ENCODE results near the gene EIF2AK3.
"Not testable (repeated sequence)": the region's sequence is repeated elsewhere in the genome, so short reads cannot be mapped to it uniquely, and the experiment has no call there.

The EIF2AK3 gene

DNA sequence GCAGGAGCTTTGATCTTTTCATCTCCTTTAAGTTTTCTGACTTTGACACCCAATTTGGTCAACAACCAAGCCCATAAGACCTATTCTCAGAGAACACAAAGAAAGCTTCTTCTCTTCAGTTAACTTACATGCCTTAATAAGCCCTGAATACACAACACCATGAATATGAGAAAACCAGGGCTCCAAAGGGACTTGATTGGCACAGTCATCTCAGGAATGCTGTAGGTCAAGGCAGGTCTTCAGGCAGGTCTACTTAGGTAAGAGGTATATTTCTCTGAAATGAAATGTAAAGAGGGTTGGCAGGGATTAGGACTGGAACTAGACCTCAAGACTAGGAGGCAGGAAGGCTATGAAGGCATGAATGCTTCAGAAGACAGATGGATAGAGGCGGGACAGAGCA lies 24.4 kb upstream of the EIF2AK3 start:
- no peak overlapping the region for H3K27ac ChIP-seq
- TF ChIP-seq, protein P1, sequence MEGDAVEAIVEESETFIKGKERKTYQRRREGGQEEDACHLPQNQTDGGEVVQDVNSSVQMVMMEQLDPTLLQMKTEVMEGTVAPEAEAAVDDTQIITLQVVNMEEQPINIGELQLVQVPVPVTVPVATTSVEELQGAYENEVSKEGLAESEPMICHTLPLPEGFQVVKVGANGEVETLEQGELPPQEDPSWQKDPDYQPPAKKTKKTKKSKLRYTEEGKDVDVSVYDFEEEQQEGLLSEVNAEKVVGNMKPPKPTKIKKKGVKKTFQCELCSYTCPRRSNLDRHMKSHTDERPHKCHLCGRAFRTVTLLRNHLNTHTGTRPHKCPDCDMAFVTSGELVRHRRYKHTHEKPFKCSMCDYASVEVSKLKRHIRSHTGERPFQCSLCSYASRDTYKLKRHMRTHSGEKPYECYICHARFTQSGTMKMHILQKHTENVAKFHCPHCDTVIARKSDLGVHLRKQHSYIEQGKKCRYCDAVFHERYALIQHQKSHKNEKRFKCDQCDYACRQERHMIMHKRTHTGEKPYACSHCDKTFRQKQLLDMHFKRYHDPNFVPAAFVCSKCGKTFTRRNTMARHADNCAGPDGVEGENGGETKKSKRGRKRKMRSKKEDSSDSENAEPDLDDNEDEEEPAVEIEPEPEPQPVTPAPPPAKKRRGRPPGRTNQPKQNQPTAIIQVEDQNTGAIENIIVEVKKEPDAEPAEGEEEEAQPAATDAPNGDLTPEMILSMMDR (conservative IDR thresholded peaks at IDR 0.05) = no peak
- TF ChIP-seq ZFX (IDR thresholded peaks at IDR 0.05) = no peak

DNA sequence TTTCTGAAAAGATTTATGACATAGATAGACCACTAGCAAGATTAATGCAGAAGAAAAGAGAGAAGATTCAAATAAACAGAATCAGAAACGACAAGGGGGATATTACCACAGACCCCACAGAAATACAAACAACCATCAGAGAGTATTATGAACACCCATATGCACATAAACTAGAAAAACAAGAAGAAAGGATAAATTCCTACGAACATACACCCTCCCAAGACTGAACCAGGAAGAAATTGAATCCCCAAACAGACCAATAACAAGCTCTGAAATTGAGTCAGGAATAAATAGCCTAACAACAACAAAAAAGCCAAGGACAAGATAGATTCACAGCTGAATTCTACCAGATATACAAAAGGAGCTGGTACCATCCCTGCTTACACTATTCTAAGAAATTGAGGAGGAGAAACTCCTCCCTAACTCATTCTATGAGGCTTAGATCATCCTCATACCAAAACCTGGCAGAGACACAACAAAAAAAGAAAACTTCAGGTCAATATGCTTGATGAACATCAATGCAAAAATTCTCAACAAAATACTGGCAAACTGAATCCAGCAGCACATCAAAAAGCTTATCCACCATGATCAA lies 18.1 kb upstream of the EIF2AK3 start:
- not testable (repeated sequence) for H3K27ac ChIP-seq

DNA sequence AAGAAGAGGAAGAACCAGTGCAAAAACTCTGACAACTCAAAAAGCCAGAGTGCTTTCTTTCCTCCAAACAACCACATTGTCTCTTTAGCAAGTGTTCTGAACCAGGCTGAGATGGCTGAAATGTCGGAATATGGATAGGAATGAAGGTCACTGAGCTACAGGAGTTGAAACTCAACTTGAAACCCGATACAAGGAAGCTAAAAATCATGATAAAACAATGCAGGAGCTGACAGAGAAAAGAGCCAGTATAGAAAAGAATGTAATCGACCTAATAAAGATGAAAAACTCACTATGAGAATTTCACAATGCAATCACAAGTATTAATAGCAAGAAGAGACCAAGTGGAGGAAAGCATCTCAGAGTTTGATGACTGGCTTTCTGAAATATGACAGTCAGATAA lies 15.0 kb upstream of the EIF2AK3 start:
- no peak overlapping the region for H3K27ac ChIP-seq
- TF ChIP-seq, protein P1 (conservative IDR thresholded peaks at IDR 0.05) = no peak
- no peak for TF ChIP-seq ZFX (IDR thresholded peaks at IDR 0.05)

DNA sequence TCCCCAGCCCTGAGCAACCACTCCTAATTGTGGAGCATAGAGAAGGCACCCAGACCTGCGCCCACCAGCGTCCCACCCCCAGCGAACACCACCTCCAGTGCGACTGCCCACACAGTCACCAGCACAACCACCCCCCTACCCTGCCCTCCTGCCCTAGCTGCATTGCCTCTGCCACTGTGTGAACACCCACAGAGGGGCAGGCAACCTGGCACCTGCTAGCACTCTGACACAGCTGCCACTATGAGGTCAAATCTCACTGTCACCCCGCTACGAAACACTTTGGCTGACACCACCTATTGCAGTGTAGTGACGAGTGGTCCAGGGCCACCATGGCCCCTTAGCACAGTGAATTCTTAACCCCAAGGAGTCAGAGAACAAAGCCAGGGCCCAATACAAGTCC lies 14.1 kb upstream of the EIF2AK3 start:
- no peak overlapping the region for H3K27ac ChIP-seq
- TF ChIP-seq, protein P1 (conservative IDR thresholded peaks at IDR 0.05) = no peak
- no peak for TF ChIP-seq ZFX (IDR thresholded peaks at IDR 0.05)

DNA sequence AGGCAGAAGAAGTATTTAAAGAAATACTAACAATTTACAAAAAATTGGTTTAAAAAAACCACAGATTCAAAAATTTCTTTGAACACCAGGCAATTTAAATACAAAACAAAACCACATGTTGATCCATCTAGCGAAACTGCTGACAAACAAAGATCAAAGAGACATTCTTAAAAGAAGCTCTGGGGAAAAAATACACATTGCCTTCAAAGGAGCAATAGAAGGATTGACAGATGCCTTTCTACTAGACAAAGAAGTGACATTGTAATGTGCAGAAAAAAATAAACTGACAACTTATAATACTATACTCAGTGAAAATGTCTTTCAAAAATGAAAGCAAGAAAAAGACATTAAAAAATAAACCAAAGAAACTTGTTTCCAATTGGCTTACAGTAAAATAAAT lies 12.6 kb upstream of the EIF2AK3 start:
- TF ChIP-seq ZFX (IDR thresholded peaks at IDR 0.05) = no peak
- TF ChIP-seq, protein P1 (conservative IDR thresholded peaks at IDR 0.05) = no peak
- H3K27ac ChIP-seq = no peak overlapping the region

DNA sequence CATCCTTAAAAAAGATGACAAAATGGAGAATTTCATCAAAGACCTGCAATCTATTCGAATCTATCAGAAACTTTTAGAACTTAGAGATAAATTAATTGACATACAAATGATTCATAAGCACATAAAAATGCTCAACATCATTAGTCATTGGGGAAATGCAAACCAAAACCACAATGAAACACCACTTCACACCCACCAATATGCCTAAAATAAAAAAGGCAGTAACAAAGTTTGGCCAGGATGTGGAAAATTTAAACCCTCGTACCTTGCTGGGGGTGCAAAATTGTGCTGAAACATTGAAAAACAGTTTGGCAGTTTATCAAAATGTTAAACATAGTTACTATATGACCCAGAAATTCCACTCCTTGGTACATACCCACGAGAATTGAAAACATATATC lies 11.5 kb upstream of the EIF2AK3 start:
- TF ChIP-seq ZFX (IDR thresholded peaks at IDR 0.05) = no peak
- TF ChIP-seq, protein P1 (conservative IDR thresholded peaks at IDR 0.05) = no peak
- H3K27ac ChIP-seq = no peak overlapping the region

DNA sequence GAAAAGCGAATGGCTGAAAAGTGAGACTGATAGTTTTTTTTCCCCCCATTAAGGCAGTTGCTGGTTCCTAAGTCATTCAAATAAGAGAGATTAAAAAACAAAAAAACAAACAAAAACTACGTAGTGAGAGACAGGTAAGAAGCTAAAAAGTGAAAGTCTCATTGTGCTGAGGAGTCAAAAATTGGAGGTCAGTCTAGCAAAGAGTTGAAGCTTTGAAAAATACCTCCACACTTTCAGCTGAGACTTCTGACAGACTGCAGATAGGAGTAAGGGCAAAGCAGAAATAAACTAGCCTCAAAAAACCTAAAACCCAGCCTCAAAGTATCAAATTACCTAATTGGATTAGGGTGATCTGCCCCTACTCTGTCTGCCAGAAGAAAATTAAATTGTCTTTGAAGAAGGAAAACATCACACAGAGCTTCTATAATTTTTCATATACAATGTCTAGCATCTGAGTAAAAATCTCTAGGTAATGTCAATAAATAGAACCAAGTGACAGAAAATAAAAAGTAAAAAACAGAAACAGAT lies 10.9 kb upstream of the EIF2AK3 start:
- TF ChIP-seq ZFX (IDR thresholded peaks at IDR 0.05) = no peak
- TF ChIP-seq, protein P1 (conservative IDR thresholded peaks at IDR 0.05) = no peak
- H3K27ac ChIP-seq = no peak overlapping the region

DNA sequence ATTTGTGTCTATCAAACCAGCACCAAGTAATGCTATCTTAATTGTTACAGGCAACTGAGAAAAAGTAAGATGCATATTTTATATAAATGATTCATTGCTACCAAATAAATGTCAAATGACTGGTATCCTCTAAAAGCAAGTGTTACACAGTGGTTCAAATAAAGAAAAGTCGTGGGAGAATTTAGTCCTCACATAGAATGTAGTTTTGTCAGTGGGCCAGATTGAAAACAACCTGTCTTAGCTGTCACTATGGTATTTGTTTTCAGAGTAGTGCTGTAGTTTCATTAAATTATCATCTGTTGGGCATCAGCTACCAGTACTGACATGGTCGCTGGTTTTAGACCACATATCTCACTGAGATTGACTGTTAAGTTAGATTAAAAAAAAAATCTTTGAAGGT lies 10.2 kb upstream of the EIF2AK3 start:
- TF ChIP-seq ZFX (IDR thresholded peaks at IDR 0.05) = no peak
- TF ChIP-seq, protein P1 (conservative IDR thresholded peaks at IDR 0.05) = no peak
- no peak overlapping the region for H3K27ac ChIP-seq
